Glomerular visceral epithelial cell (primary cell): ENCODE results near the gene KIF16B.
"Not testable (repeated sequence)": the region's sequence is repeated elsewhere in the genome, so short reads cannot be mapped to it uniquely, and the experiment has no call there.

Experiments
- DNase-seq: peaks from one replicate; pipeline ENCODE4 v3.0.0-alpha.2; 2016; ENCODE audit errors: extremely low spot score

Gene KIF16B

GRCh38 chr20:16573001-16573965 lies at the start of gene KIF16B:
Gene KIF16B, minus strand, starts transcription at chr20:16573448. Its CDS starts 173 bp downstream, at chr20:16573275.
- DNase-seq: peak; percentile 93

- no peak for DNase-seq
Observed at GRCh38 chr20:16622501-16622900, 49.3 kb upstream of the KIF16B start.

GRCh38 chr20:16621435-16622141 lies 48.3 kb upstream of the KIF16B start:
- no peak for DNase-seq

GRCh38 chr20:16620961-16621360 lies 47.7 kb upstream of the KIF16B start:
- no peak for DNase-seq

- no peak for DNase-seq
Observed at GRCh38 chr20:16619953-16620352, 46.7 kb upstream of the KIF16B start.

- no peak for DNase-seq
Observed at GRCh38 chr20:16617056-16617455, 43.8 kb upstream of the KIF16B start.

GRCh38 chr20:16616317-16616716 lies 43.1 kb upstream of the KIF16B start:
- DNase-seq: no peak

- DNase-seq: no peak
Observed at GRCh38 chr20:16615199-16615598, 42.0 kb upstream of the KIF16B start.

GRCh38 chr20:16613954-16614353 lies 40.7 kb upstream of the KIF16B start:
- DNase-seq: no peak

GRCh38 chr20:16612706-16613105 lies 39.5 kb upstream of the KIF16B start:
- no peak for DNase-seq

GRCh38 chr20:16611817-16612216 lies 38.6 kb upstream of the KIF16B start:
- DNase-seq: no peak

- DNase-seq: no peak
Observed at GRCh38 chr20:16609066-16609465, 35.8 kb upstream of the KIF16B start.

GRCh38 chr20:16608277-16608650 lies 35.0 kb upstream of the KIF16B start:
- no peak for DNase-seq

GRCh38 chr20:16607364-16608276 lies 34.4 kb upstream of the KIF16B start:
- DNase-seq: no peak

GRCh38 chr20:16606468-16607070 lies 33.3 kb upstream of the KIF16B start:
- DNase-seq: no peak

GRCh38 chr20:16601047-16601446 lies 27.8 kb upstream of the KIF16B start:
- no peak for DNase-seq

GRCh38 chr20:16599257-16599656 lies 26.0 kb upstream of the KIF16B start:
- no peak for DNase-seq

GRCh38 chr20:16596991-16597390 lies 23.7 kb upstream of the KIF16B start:
- no peak for DNase-seq

GRCh38 chr20:16596404-16596803 lies 23.2 kb upstream of the KIF16B start:
- not testable (repeated sequence) for DNase-seq

- DNase-seq: no peak
Observed at GRCh38 chr20:16595376-16595775, 22.1 kb upstream of the KIF16B start.

GRCh38 chr20:16590041-16590633 lies 16.9 kb upstream of the KIF16B start:
- no peak for DNase-seq
